HUES64 (cell line): ENCODE results near the gene F2RL3.
"Not testable (repeated sequence)": the region's sequence is repeated elsewhere in the genome, so short reads cannot be mapped to it uniquely, and the experiment has no call there.

ENCODE experiments used
- H3K27ac ChIP-seq: 2 replicates; pipeline ENCODE4 v1.7.0; 2013; ENCODE audit warnings: low read depth, low read length, inconsistent platforms
- H3K27me3 ChIP-seq: 2 replicates; pipeline ENCODE4 v1.6.1; 2013; ENCODE audit warnings: mild to moderate bottlenecking, low read length; ENCODE audit not compliant: insufficient read depth
- H3K36me3 ChIP-seq: 2 replicates; pipeline ENCODE4 v1.6.1; 2013; ENCODE audit warnings: mild to moderate bottlenecking, low read length; ENCODE audit not compliant: insufficient read depth
- H3K4me1 ChIP-seq: 2 replicates; pipeline ENCODE4 v1.6.1; 2013; ENCODE audit warnings: mild to moderate bottlenecking, low read length, moderate library complexity; ENCODE audit not compliant: insufficient read depth
- H3K4me3 ChIP-seq: 2 replicates; pipeline ENCODE4 v1.5.1; 2013; ENCODE audit warnings: mild to moderate bottlenecking, low read length, moderate library complexity
- H3K9ac ChIP-seq: 2 replicates; pipeline ENCODE4 v1.6.1; 2013; ENCODE audit warnings: mild to moderate bottlenecking, low read depth, low read length
- H3K9me3 ChIP-seq: 2 replicates; pipeline ENCODE4 v1.6.1; 2013; ENCODE audit warnings: low read depth, low read length; ENCODE audit not compliant: insufficient read depth
- WGBS: fragments of 150-250, 120-280 bp; methylation state at CpG from one replicate; pipeline ENCODE4 v1.1.7; 2013; ENCODE audit warnings: missing lambda C conversion rate; 5-methylcytosine and 5-hydroxymethylcytosine counted together

Gene F2RL3

DNA sequence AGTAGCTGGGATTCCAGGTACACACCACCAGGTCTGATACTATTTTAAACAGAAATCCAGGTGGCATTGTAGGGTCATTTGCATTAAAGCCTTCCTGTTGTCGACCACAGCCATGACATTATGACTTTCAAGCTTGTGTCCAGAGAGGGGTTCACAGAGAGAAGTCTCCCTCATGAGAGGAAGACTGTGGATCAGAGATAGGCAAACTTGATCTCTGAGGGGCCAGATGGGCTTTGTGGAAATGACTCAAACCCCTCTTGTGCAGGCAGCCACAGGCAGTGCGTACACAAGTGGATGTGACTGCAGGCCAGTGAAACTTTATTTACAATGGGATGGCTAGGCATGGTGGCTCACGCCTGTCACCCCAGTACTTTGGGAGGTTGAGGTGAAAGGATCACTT, 27.8 kb upstream of the F2RL3 start:
- Histone ChIP-seq H3K4me1 (no peaks in the 10 kb centered on the region), H3K9ac (no peak overlapping the region), H3K4me3 (no peak overlapping the region), H3K36me3 (peaks cover 65% of the 10 kb centered on the region), H3K9me3 (no peaks in the 10 kb centered on the region), H3K27ac (no peak overlapping the region), H3K27me3 (no peaks in the 10 kb centered on the region)
- 94% methylated on average over 3 of the region's 3 CpGs for WGBS

DNA sequence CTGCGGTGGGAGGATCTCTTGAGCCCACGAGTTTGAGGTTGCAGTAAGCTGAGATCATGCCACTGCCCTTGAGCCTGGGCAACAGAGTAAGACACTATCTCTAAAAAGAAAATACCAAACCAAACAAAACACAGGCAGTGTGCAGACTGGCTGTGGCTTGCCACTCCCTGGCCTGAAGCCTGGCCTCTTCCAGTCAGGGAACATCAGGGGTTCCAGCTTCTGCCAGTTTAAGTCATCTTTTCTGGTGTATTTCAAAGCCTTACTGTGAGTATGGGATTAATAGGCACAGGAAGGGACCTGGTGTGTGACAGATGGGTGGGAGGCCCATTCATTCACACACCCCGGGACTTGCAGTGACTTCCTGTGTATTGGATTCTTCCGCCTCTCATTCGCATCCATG, 27.0 kb upstream of the F2RL3 start:
- H3K27me3 ChIP-seq, result no peaks in the 10 kb centered on the region
- WGBS, result 97% methylated on average over 5 of the region's 5 CpGs
- H3K27ac ChIP-seq, result no peak overlapping the region
- H3K9me3 ChIP-seq, result no peaks in the 10 kb centered on the region
- H3K4me3 ChIP-seq, result no peak overlapping the region
- no peaks in the 10 kb centered on the region for H3K4me1 ChIP-seq
- peaks cover 70% of the 10 kb centered on the region for H3K36me3 ChIP-seq
- no peak overlapping the region for H3K9ac ChIP-seq

- WGBS, result 96% methylated on average over 9 of the region's 10 CpGs
- Histone ChIP-seq H3K27ac (no peak overlapping the region), H3K9me3 (no peaks in the 10 kb centered on the region), H3K9ac (no peak overlapping the region), H3K4me3 (no peak overlapping the region), H3K27me3 (no peaks in the 10 kb centered on the region), H3K36me3 (peaks cover 74% of the 10 kb centered on the region), H3K4me1 (no peaks in the 10 kb centered on the region)
These were observed 25.9 kb upstream of the F2RL3 start for GRCh38 chr19:16862826-16863415.

- H3K9ac ChIP-seq, result no peak overlapping the region
- H3K27ac ChIP-seq, result no peak overlapping the region
- H3K4me1 ChIP-seq, result no peaks in the 10 kb centered on the region
- no peak overlapping the region for H3K4me3 ChIP-seq
- no peaks in the 10 kb centered on the region for H3K9me3 ChIP-seq
- peaks cover 94% of the 10 kb centered on the region for H3K36me3 ChIP-seq
- WGBS, result 95% methylated on average over 10 of the region's 10 CpGs
- H3K27me3 ChIP-seq, result no peaks in the 10 kb centered on the region
These were observed 21.6 kb upstream of the F2RL3 start for GRCh38 chr19:16867211-16867610.

DNA sequence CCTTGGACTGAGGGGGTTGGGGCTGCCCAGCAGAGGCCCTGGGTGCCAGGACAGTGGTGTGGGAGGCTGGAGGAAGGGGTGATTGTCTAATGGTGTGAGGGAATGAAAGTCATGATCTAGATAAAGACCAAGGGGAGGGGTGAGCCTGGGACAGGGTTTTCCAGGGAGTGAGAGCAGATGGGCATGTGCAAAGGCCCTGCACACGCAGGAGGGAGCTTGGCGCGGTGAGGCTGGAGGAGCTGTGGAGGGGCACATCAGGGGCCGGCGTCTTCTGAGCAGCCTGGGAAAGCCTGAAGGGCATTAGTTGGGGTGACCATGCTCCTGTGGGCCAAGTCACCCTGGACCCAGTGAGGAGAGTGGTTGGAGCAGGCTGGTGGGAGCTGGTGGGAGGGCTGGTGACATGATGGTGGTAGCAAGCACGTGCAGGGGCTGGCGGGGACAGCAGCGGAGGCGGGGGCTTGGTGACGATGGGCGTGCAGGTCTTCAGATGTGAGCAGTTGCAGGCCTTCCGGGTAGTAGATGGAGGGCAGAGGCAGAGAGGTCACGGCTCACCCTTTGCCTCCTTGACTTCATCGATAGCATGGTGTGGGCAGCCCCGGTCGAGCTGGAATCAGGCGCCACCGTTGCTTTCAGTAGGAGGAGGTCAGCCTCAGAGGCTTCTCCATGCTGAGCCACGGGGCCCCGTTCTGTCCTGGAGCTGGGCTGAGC, 20.2 kb upstream of the F2RL3 start:
- peaks cover 94% of the 10 kb centered on the region for H3K36me3 ChIP-seq
- no peak overlapping the region for H3K9ac ChIP-seq
- no peak overlapping the region for H3K27ac ChIP-seq
- no peak overlapping the region for H3K4me3 ChIP-seq
- H3K4me1 ChIP-seq, result no peaks in the 10 kb centered on the region
- no peaks in the 10 kb centered on the region for H3K27me3 ChIP-seq
- H3K9me3 ChIP-seq, result no peaks in the 10 kb centered on the region
- WGBS, result 95% methylated on average over 20 of the region's 20 CpGs

- H3K4me3 ChIP-seq, result no peak overlapping the region
- no peak overlapping the region for H3K27ac ChIP-seq
- no peaks in the 10 kb centered on the region for H3K9me3 ChIP-seq
- H3K4me1 ChIP-seq, result no peaks in the 10 kb centered on the region
- H3K27me3 ChIP-seq, result no peaks in the 10 kb centered on the region
- H3K9ac ChIP-seq, result no peak overlapping the region
- H3K36me3 ChIP-seq, result peaks cover 91% of the 10 kb centered on the region
- WGBS, result 96% methylated on average over 30 of the region's 30 CpGs
These were observed 19.3 kb upstream of the F2RL3 start for GRCh38 chr19:16869331-16869972.

- H3K9ac ChIP-seq, result no peak overlapping the region
- H3K27ac ChIP-seq, result no peak overlapping the region
- H3K4me1 ChIP-seq, result no peaks in the 10 kb centered on the region
- H3K4me3 ChIP-seq, result no peak overlapping the region
- 96% methylated on average over 7 of the region's 7 CpGs for WGBS
- H3K36me3 ChIP-seq, result peaks cover 78% of the 10 kb centered on the region
- no peaks in the 10 kb centered on the region for H3K9me3 ChIP-seq
- H3K27me3 ChIP-seq, result no peaks in the 10 kb centered on the region
These were observed 16.9 kb upstream of the F2RL3 start for GRCh38 chr19:16871871-16872270.

DNA sequence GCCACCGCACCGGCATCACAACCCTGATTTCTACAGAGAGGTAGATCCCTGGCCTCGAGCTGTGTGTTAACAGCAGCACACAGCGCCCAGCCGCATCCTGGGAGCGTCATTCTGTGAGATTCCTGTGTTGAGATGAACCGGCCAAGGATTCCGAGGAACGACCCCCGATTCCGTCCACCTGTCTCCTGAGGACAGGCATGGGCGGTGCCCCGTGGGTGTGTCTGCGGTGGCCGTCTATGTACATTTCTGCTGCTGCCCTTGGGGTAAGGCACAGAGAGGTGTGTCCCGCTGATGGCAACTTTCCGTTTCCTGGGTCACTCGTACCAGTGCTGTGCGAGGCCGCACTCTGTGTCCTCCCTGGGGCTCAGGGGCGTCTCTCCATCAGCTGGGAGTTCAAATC, 16.1 kb upstream of the F2RL3 start:
- H3K4me1 ChIP-seq, result no peaks in the 10 kb centered on the region
- H3K4me3 ChIP-seq, result no peak overlapping the region
- no peaks in the 10 kb centered on the region for H3K27me3 ChIP-seq
- WGBS, result 96% methylated on average over 21 of the region's 21 CpGs
- H3K9ac ChIP-seq, result no peak overlapping the region
- no peaks in the 10 kb centered on the region for H3K9me3 ChIP-seq
- peaks cover 78% of the 10 kb centered on the region for H3K36me3 ChIP-seq
- H3K27ac ChIP-seq, result no peak overlapping the region

GRCh38 chr19:16873594-16873993, 15.2 kb upstream of the F2RL3 start:
- Histone ChIP-seq H3K4me3 (no peak overlapping the region), H3K36me3 (peaks cover 78% of the 10 kb centered on the region), H3K27ac (no peak overlapping the region), H3K27me3 (no peaks in the 10 kb centered on the region), H3K9ac (no peak overlapping the region), H3K4me1 (no peaks in the 10 kb centered on the region), H3K9me3 (no peaks in the 10 kb centered on the region)
- 93% methylated on average over 3 of the region's 3 CpGs for WGBS

DNA sequence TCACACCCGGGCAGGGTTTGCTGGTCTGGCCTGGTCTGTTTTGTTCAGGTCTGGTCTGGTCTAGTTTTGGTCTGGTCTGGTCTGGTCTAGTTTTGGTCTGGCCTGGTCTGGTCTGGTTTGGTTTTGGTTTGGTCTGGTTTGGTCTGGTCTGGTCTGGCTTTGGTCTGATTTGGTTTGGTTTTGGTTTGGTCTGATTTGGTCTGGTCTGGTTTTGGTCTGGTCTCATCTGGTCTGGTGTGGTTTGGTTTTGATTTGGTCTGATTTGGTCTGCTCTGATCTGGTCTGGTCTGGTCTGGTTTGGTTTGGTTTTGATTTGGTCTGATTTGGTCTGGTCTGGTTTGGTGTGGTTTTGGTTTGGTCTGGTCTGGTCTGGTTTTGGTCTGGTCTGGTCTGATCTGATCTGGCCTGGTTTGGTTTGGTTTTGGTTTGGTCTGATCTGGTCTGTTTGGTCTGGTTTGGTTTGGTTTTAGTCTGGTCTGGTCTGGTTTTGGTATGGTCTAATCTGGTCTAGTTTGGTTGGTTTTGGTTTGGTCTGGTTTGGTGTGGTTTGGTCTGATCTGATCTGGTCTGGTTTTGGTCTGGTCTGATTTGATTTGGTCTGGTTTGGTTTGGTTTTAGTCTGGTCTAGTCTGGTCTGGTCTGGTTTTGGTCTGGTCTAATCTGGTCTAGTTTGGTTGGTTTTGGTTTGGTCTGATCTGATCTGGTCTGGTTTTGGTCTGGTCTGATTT, 14.4 kb upstream of the F2RL3 start:
- no peaks in the 10 kb centered on the region for H3K4me1 ChIP-seq
- WGBS, result 94% methylated on average over 1 of the region's 1 CpG
- H3K4me3 ChIP-seq, result no peak overlapping the region
- H3K9me3 ChIP-seq, result no peaks in the 10 kb centered on the region
- peaks cover 78% of the 10 kb centered on the region for H3K36me3 ChIP-seq
- H3K9ac ChIP-seq, result no peak overlapping the region
- H3K27ac ChIP-seq, result no peak overlapping the region
- no peaks in the 10 kb centered on the region for H3K27me3 ChIP-seq

DNA sequence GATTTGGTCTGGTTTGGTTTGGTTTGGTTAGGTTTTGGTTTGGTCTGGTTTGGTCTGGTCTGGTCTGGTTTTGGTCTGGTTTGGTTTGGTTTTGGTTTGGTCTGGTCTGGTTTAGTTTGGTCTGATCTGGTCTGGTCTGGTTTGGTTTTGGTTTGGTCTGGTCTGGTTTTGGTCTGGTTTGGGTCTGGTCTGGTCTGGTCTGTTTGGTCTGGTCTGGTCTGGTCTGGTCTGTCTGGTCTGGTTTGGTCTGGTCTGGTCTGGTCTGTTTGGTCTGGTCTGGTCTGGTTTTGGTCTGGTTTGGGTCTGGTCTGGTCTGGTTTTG, 13.9 kb upstream of the F2RL3 start:
- not testable (repeated sequence) for H3K9ac ChIP-seq, H3K4me1 ChIP-seq, H3K4me3 ChIP-seq, H3K27me3 ChIP-seq, H3K9me3 ChIP-seq, H3K27ac ChIP-seq
- H3K36me3 ChIP-seq, result peaks cover 78% of the 10 kb centered on the region
